ENCODE results near the gene LMF1. TPM values are rescaled to one million over a fixed set of nuclear protein-coding genes. Genes with fewer than 3 reads are reported as not detected.
"Not testable (repeated sequence)": the region's sequence is repeated elsewhere in the genome, so short reads cannot be mapped to it uniquely, and the experiment has no call there.

LMF1 gene
- total and polyA plus RNA-seq, 5 donors from 2014 or later, result 9.9 to 40.0 (median 12.4) TPM

DNA sequence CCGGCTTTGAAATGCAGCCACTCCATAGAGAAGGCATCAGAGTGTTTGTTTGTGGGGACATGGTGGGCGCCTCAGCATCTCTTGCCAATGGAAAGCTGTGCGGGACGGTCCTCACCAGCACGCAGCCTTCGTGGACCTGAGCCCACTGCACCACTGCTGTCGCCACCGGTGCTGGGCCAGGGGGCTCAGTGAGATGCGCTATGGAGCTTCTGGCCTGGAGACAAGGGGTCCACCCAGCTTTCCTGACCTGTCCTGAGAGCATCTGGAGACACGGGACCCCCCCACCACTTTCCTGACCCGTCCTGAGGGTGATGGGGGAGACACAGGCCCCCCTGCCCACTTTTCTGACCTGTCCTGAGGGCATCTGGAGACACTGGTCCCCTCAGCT lies 79.4 kb downstream of the LMF1 start:
- H3K4me1 ChIP-seq (ENCODE audit: control insufficient read depth, insufficient read depth, low read length, poor library complexity, severe bottlenecking), result no peaks in the 10 kb centered on the region
- no peak overlapping the region for H3K27ac ChIP-seq (ENCODE audit: insufficient read depth, low read length, poor library complexity, severe bottlenecking)
- Mint-ChIP-seq H3K4me1 (no peaks in the 10 kb centered on the region), H3K4me3 (no peak overlapping the region), H3K9me3 (no peaks in the 10 kb centered on the region), H3K36me3 (peaks cover 3% of the 10 kb centered on the region), H3K27ac (no peak overlapping the region), H3K27me3 (no peaks in the 10 kb centered on the region)
- no peak overlapping the region for H3K4me3 ChIP-seq (ENCODE audit: low read depth, low read length)
- H3K36me3 ChIP-seq (ENCODE audit: control insufficient read depth, insufficient read depth, low read length), result no peaks in the 10 kb centered on the region
- DNase-seq (no peak), ATAC-seq (ENCODE audit: low read depth in 2 of 2) (no peak)
- no peaks in the 10 kb centered on the region for H3K27me3 ChIP-seq (ENCODE audit: control insufficient read depth, insufficient read depth, low read length)
- no peaks in the 10 kb centered on the region for H3K9me3 ChIP-seq (ENCODE audit: control insufficient read depth in 2 of 2, low read length in 2 of 2)

GRCh38 chr16:890716-891352 lies 80.0 kb downstream of the LMF1 start:
- no peak overlapping the region for H3K4me3 Mint-ChIP-seq
- no peaks in the 10 kb centered on the region for H3K4me1 ChIP-seq (ENCODE audit: control insufficient read depth, insufficient read depth, low read length, poor library complexity, severe bottlenecking)
- H3K9me3 ChIP-seq (ENCODE audit: control insufficient read depth in 2 of 2, low read length in 2 of 2), result peaks cover 0 to under 1% of the 10 kb centered on the region in 2 experiments
- no peaks in the 10 kb centered on the region for H3K4me1 Mint-ChIP-seq
- H3K27me3 ChIP-seq (ENCODE audit: control insufficient read depth, insufficient read depth, low read length), result no peaks in the 10 kb centered on the region
- no peaks in the 10 kb centered on the region for H3K27me3 Mint-ChIP-seq
- H3K27ac ChIP-seq (ENCODE audit: insufficient read depth, low read length, poor library complexity, severe bottlenecking), result no peak overlapping the region
- no peak overlapping the region for H3K27ac Mint-ChIP-seq
- H3K36me3 Mint-ChIP-seq, result peaks cover 3% of the 10 kb centered on the region
- H3K36me3 ChIP-seq (ENCODE audit: control insufficient read depth, insufficient read depth, low read length), result no peaks in the 10 kb centered on the region
- ATAC-seq (ENCODE audit: low read depth in 2 of 2), result peak in 1 of 2 donors; percentile 13
- H3K9me3 Mint-ChIP-seq, result peaks cover 0 to 2% (median 0%) of the 10 kb centered on the region in 7 donors
- no peak for DNase-seq
- no peak overlapping the region for H3K4me3 ChIP-seq (ENCODE audit: low read depth, low read length)

GRCh38 chr16:890217-890616 lies 80.6 kb downstream of the LMF1 start:
- ATAC-seq (ENCODE audit: low read depth in 2 of 2), result no peak
- Histone ChIP-seq H3K36me3 (ENCODE audit: control insufficient read depth, insufficient read depth, low read length) (peaks cover under 1% of the 10 kb centered on the region), H3K27ac (ENCODE audit: insufficient read depth, low read length, poor library complexity, severe bottlenecking) (no peak overlapping the region), H3K9me3 (ENCODE audit: control insufficient read depth in 2 of 2, low read length in 2 of 2) (peaks cover 3 to 5% of the 10 kb centered on the region in 2 experiments), H3K4me1 (ENCODE audit: control insufficient read depth, insufficient read depth, low read length, poor library complexity, severe bottlenecking) (no peaks in the 10 kb centered on the region), H3K4me3 (ENCODE audit: low read depth, low read length) (no peak overlapping the region), H3K27me3 (ENCODE audit: control insufficient read depth, insufficient read depth, low read length) (no peaks in the 10 kb centered on the region)
- DNase-seq, result no peak
- peaks cover 3% of the 10 kb centered on the region for H3K36me3 Mint-ChIP-seq
- H3K27me3 Mint-ChIP-seq, result no peaks in the 10 kb centered on the region
- H3K4me3 Mint-ChIP-seq, result no peak overlapping the region
- peaks cover 0 to 2% (median 0%) of the 10 kb centered on the region in 7 donors for H3K9me3 Mint-ChIP-seq
- no peak overlapping the region for H3K27ac Mint-ChIP-seq
- no peaks in the 10 kb centered on the region for H3K4me1 Mint-ChIP-seq

GRCh38 chr16:889586-889985 lies 81.2 kb downstream of the LMF1 start:
- no peaks in the 10 kb centered on the region for H3K4me1 ChIP-seq (ENCODE audit: control insufficient read depth, insufficient read depth, low read length, poor library complexity, severe bottlenecking)
- no peaks in the 10 kb centered on the region for H3K27me3 ChIP-seq (ENCODE audit: control insufficient read depth, insufficient read depth, low read length)
- H3K36me3 ChIP-seq (ENCODE audit: control insufficient read depth, insufficient read depth, low read length), result peaks cover 6% of the 10 kb centered on the region
- no peak overlapping the region for H3K27ac ChIP-seq (ENCODE audit: insufficient read depth, low read length, poor library complexity, severe bottlenecking)
- Mint-ChIP-seq H3K27me3 (no peaks in the 10 kb centered on the region), H3K4me3 (no peak overlapping the region), H3K4me1 (no peaks in the 10 kb centered on the region), H3K27ac (no peak overlapping the region), H3K36me3 (peaks cover 3% of the 10 kb centered on the region), H3K9me3 (peaks cover 0 to 2% (median 0%) of the 10 kb centered on the region in 7 donors)
- DNase-seq, result no peak
- H3K4me3 ChIP-seq (ENCODE audit: low read depth, low read length), result no peak overlapping the region
- no peak for ATAC-seq (ENCODE audit: low read depth in 2 of 2)
- peaks cover 9 to 11% of the 10 kb centered on the region in 2 experiments for H3K9me3 ChIP-seq (ENCODE audit: control insufficient read depth in 2 of 2, low read length in 2 of 2)

DNA sequence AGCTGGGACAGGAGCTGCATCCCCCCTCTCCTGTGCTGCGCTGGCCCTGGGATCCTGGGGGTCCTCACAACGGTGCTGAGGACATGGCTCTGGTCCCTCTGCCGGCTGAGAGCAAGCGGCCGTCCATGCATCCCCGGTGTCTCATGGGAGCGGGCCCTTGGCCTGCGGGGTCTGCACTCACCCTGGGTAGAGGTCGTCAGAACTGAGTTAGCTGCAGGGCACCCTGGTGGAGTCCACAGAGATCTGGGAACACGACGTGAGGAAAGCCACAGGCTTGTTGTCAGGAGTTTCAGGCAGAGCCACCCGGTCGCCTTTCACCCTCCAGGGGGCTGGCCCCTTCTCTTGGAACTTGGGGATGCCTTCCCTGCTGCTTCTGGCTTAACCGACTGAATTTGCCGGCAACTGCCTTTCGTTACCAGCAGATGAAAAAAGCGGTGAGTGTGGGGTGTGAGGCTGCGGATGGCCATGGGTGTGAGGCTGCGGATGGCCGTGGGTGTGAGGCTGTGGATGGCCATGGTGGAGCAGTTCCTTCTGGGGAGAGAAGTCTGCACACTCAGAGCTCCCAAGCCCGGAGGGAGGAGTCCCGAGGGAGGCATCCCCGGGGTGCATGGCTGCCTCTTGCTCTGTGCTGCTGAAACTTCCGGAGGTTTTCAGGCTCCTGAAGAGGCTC lies 81.7 kb downstream of the LMF1 start:
- H3K36me3 Mint-ChIP-seq, result peaks cover 3% of the 10 kb centered on the region
- ATAC-seq (ENCODE audit: low read depth in 2 of 2), result no peak
- Histone ChIP-seq H3K9me3 (ENCODE audit: control insufficient read depth in 2 of 2, low read length in 2 of 2) (peaks cover 15 to 16% of the 10 kb centered on the region in 2 experiments), H3K4me1 (ENCODE audit: control insufficient read depth, insufficient read depth, low read length, poor library complexity, severe bottlenecking) (no peaks in the 10 kb centered on the region), H3K36me3 (ENCODE audit: control insufficient read depth, insufficient read depth, low read length) (peaks cover 12% of the 10 kb centered on the region), H3K4me3 (ENCODE audit: low read depth, low read length) (no peak overlapping the region), H3K27ac (ENCODE audit: insufficient read depth, low read length, poor library complexity, severe bottlenecking) (no peak overlapping the region), H3K27me3 (ENCODE audit: control insufficient read depth, insufficient read depth, low read length) (no peaks in the 10 kb centered on the region)
- H3K27ac Mint-ChIP-seq, result no peak overlapping the region
- H3K4me1 Mint-ChIP-seq, result no peaks in the 10 kb centered on the region
- DNase-seq, result no peak
- H3K9me3 Mint-ChIP-seq, result peaks cover 0 to 2% (median 0%) of the 10 kb centered on the region in 7 donors
- H3K27me3 Mint-ChIP-seq, result no peaks in the 10 kb centered on the region
- H3K4me3 Mint-ChIP-seq, result no peak overlapping the region

DNA sequence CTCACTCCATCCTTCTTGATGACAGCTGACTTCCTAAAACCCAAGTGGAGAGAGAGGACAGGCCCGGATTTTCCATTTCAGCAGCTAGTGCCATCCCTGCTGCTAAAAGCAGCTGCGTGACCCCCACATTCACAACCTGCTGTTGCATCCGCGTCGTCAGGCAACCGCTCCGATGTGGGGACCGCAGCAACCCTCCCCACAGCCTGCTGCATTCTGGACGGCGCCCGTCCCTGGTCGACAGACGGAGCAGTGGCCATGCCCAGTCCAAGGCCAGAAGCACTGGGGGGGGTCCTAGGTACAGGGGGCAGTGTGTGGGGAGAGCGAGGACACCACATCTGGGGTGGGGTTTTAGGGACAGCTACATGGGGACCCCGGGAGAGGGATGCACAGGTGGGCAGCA lies 82.3 kb downstream of the LMF1 start:
- H3K27ac Mint-ChIP-seq; H3K4me3 Mint-ChIP-seq; H3K4me1 Mint-ChIP-seq; H3K9me3 Mint-ChIP-seq; H3K27me3 Mint-ChIP-seq; H3K4me3 ChIP-seq (ENCODE audit: low read depth, low read length); ATAC-seq (ENCODE audit: low read depth in 2 of 2); DNase-seq; H3K4me1 ChIP-seq (ENCODE audit: control insufficient read depth, insufficient read depth, low read length, poor library complexity, severe bottlenecking); H3K27ac ChIP-seq (ENCODE audit: insufficient read depth, low read length, poor library complexity, severe bottlenecking); H3K36me3 Mint-ChIP-seq; H3K27me3 ChIP-seq (ENCODE audit: control insufficient read depth, insufficient read depth, low read length): not testable (repeated sequence)
- Histone ChIP-seq H3K9me3 (ENCODE audit: control insufficient read depth in 2 of 2, low read length in 2 of 2) (peaks cover 20 to 21% of the 10 kb centered on the region in 2 experiments), H3K36me3 (ENCODE audit: control insufficient read depth, insufficient read depth, low read length) (peaks cover 12% of the 10 kb centered on the region)

DNA sequence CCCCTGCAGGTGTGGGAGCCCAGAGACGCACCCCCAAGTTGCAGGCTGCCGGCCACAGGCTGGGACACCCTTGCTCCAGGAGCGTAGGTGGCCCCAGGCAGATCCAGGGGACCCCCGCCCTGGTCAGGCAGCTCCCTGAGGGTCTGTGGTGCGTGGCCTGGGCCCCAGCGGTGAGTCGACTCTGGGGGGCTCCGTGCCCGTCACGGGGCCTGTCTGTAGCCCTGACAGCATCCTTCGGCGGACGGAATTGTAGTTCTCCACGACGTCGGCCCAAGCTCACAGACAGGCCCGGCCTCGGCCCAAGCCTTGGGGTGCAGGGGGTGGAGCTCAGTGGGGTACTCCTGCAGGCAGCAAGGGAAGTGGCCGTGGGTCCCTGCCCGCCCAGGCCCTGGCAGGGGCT lies 82.9 kb downstream of the LMF1 start:
- no peaks in the 10 kb centered on the region for H3K27me3 Mint-ChIP-seq
- no peaks in the 10 kb centered on the region for H3K4me1 ChIP-seq (ENCODE audit: control insufficient read depth, insufficient read depth, low read length, poor library complexity, severe bottlenecking)
- H3K9me3 Mint-ChIP-seq, result peaks cover 0 to 2% (median 0%) of the 10 kb centered on the region in 7 donors
- peaks cover 12% of the 10 kb centered on the region for H3K36me3 ChIP-seq (ENCODE audit: control insufficient read depth, insufficient read depth, low read length)
- H3K27ac Mint-ChIP-seq, result no peak overlapping the region
- H3K27ac ChIP-seq (ENCODE audit: insufficient read depth, low read length, poor library complexity, severe bottlenecking), result no peak overlapping the region
- H3K9me3 ChIP-seq (ENCODE audit: control insufficient read depth in 2 of 2, low read length in 2 of 2), result peaks cover 22% of the 10 kb centered on the region in 2 experiments
- H3K4me1 Mint-ChIP-seq, result no peaks in the 10 kb centered on the region
- peaks cover 3% of the 10 kb centered on the region for H3K36me3 Mint-ChIP-seq
- DNase-seq (no peak), ATAC-seq (ENCODE audit: low read depth in 2 of 2) (no peak)
- H3K27me3 ChIP-seq (ENCODE audit: control insufficient read depth, insufficient read depth, low read length), result no peaks in the 10 kb centered on the region
- H3K4me3 Mint-ChIP-seq, result no peak overlapping the region
- no peak overlapping the region for H3K4me3 ChIP-seq (ENCODE audit: low read depth, low read length)
